Erythroblast (primary cell): Measurements from ENCODE around the gene PBLD.
"Not testable (repeated sequence)": the region's sequence is repeated elsewhere in the genome, so short reads cannot be mapped to it uniquely, and the experiment has no call there.

ENCODE experiments used
- GATA1 ChIP-seq: IDR thresholded peaks from 2 replicates; pipeline ENCODE4 v1.6.1; 2011; ENCODE audit warnings: low read depth, mild to moderate bottlenecking, control low read depth, low read length, moderate library complexity
- POLR2A ChIP-seq: IDR thresholded peaks from 2 replicates; pipeline ENCODE4 v1.6.1; 2011; ENCODE audit warnings: mild to moderate bottlenecking, low read length

GRCh38 chr10:68324396-68324795 lies 8.3 kb downstream of the PBLD start:
- not testable (repeated sequence) for TF ChIP-seq POLR2A, GATA1
